Neural progenitor cell (in vitro differentiated cells): ENCODE measurements around the gene RNF103. TPM values are rescaled to one million over a fixed set of nuclear protein-coding genes. Genes with fewer than 3 reads are reported as not detected.

Source experiments
- DNase-seq: peaks from one replicate; pipeline ENCODE4 v3.0.0-alpha.2; 2016; ENCODE audit warnings: low spot score
- H2AFZ ChIP-seq: fragments of 200-600 bp; sonication (generic); replicated peaks from 2 replicates; pipeline ENCODE4 v1.6.1; 2016; ENCODE audit warnings: antibody characterized with exemption
- H3F3A ChIP-seq: fragments of 200-600 bp; sonication (generic); 2 replicates; pipeline ENCODE4 v1.6.1; 2016; ENCODE audit warnings: antibody characterized with exemption, low read depth
- H3K27ac ChIP-seq: fragments of 200-600 bp; sonication (generic); 2 replicates; pipeline ENCODE4 v1.5.1; 2016; ENCODE audit warnings: mild to moderate bottlenecking
- H3K27me3 ChIP-seq: fragments of 200-600 bp; sonication (generic); 2 replicates; pipeline ENCODE4 v1.6.1; 2016; ENCODE audit warnings: mild to moderate bottlenecking, moderate library complexity
- H3K36me3 ChIP-seq: fragments of 200-600 bp; sonication (generic); 2 replicates; pipeline ENCODE4 v1.5.1; 2016
- H3K4me1 ChIP-seq: fragments of 200-600 bp; sonication (generic); 2 replicates; pipeline ENCODE4 v1.6.1; 2016; ENCODE audit warnings: mixed run types
- H3K4me2 ChIP-seq: fragments of 200-600 bp; sonication (generic); 2 replicates; pipeline ENCODE4 v1.6.1; 2016
- H3K4me3 ChIP-seq: fragments of 200-600 bp; sonication (generic); 2 replicates; pipeline ENCODE4 v1.5.1; 2016
- H3K79me2 ChIP-seq: fragments of 200-600 bp; sonication (generic); 2 replicates; pipeline ENCODE4 v1.6.1; 2016; ENCODE audit warnings: low read depth
- H3K9ac ChIP-seq: fragments of 200-600 bp; sonication (generic); 2 replicates; pipeline ENCODE4 v1.6.1; 2016
- H3K9me3 ChIP-seq: fragments of 200-600 bp; sonication (generic); 2 replicates; pipeline ENCODE4 v1.5.1; 2016; ENCODE audit warnings: low read depth
- H4K20me1 ChIP-seq: fragments of 200-600 bp; sonication (generic); 2 replicates; pipeline ENCODE4 v1.6.1; 2016; ENCODE audit warnings: low read depth
- H3K27ac Mint-ChIP-seq: 3 replicates; pipeline ENCODE4 v1.8.0; 2021; ENCODE audit warnings: mixed read lengths
- H3K27me3 Mint-ChIP-seq: 2 replicates; pipeline ENCODE4 v1.8.0; 2022; ENCODE audit warnings: low read depth, mild to moderate bottlenecking, inconsistent platforms, moderate library complexity, mixed read lengths; ENCODE audit not compliant: insufficient read depth
- H3K36me3 Mint-ChIP-seq: 3 replicates; pipeline ENCODE4 v1.8.0; 2021; ENCODE audit warnings: mixed read lengths
- H3K4me1 Mint-ChIP-seq: 3 replicates; pipeline ENCODE4 v1.8.0; 2021; ENCODE audit warnings: mixed read lengths
- H3K4me3 Mint-ChIP-seq: 3 replicates; pipeline ENCODE4 v1.8.0; 2021; ENCODE audit warnings: mild to moderate bottlenecking, moderate library complexity, mixed read lengths
- H3K9me3 Mint-ChIP-seq: 3 replicates; pipeline ENCODE4 v1.8.0; 2020; ENCODE audit warnings: mixed read lengths
- EZH2 ChIP-seq: fragments of 200-600 bp; sonication (generic); IDR thresholded peaks from 2 replicates; pipeline ENCODE4 v1.6.1; 2017; ENCODE audit warnings: antibody characterized with exemption, mild to moderate bottlenecking, moderate library complexity
- EZH2phosphoT487 ChIP-seq: fragments of 200-600 bp; sonication (generic); IDR thresholded peaks from 2 replicates; pipeline ENCODE4 v1.6.1; 2017; ENCODE audit warnings: antibody characterized with exemption
- total RNA-seq: library from RNA; depleted of rRNA; stranded (reverse); fragments of >200 nt; gene quantifications from 2 replicates; pipeline ENCODE4 v1.2.3, GENCODE V29; 2015; ENCODE audit warnings: low replicate concordance
- TF ChIP-seq, protein P1 (sequence below): fragments of 200-600 bp; sonication (generic); IDR thresholded peaks from 2 replicates; pipeline ENCODE4 v1.5.1; 2017; ENCODE audit warnings: antibody characterized with exemption, mild to moderate bottlenecking

RNF103 gene
- total RNA-seq, 1 donor from 2014 or later, result 26.5 TPM

- H3K9ac ChIP-seq, result no peak overlapping the region
- DNase-seq, result no peak
- no peaks in the 10 kb centered on the region for H4K20me1 ChIP-seq
- H3K9me3 Mint-ChIP-seq, result peaks cover 15% of the 10 kb centered on the region
- no peak overlapping the region for H3K27ac Mint-ChIP-seq
- no peaks in the 10 kb centered on the region for H3K79me2 ChIP-seq
- no peaks in the 10 kb centered on the region for H3K36me3 Mint-ChIP-seq
- no peaks in the 10 kb centered on the region for H3F3A ChIP-seq
- no peaks in the 10 kb centered on the region for H3K4me1 Mint-ChIP-seq
- no peaks in the 10 kb centered on the region for H3K36me3 ChIP-seq
- no peak for TF ChIP-seq EZH2phosphoT487
- TF ChIP-seq, protein P1, sequence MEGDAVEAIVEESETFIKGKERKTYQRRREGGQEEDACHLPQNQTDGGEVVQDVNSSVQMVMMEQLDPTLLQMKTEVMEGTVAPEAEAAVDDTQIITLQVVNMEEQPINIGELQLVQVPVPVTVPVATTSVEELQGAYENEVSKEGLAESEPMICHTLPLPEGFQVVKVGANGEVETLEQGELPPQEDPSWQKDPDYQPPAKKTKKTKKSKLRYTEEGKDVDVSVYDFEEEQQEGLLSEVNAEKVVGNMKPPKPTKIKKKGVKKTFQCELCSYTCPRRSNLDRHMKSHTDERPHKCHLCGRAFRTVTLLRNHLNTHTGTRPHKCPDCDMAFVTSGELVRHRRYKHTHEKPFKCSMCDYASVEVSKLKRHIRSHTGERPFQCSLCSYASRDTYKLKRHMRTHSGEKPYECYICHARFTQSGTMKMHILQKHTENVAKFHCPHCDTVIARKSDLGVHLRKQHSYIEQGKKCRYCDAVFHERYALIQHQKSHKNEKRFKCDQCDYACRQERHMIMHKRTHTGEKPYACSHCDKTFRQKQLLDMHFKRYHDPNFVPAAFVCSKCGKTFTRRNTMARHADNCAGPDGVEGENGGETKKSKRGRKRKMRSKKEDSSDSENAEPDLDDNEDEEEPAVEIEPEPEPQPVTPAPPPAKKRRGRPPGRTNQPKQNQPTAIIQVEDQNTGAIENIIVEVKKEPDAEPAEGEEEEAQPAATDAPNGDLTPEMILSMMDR, result no peak
- no peak overlapping the region for H3K4me3 ChIP-seq
- H2AFZ ChIP-seq, result no peak overlapping the region
- no peaks in the 10 kb centered on the region for H3K4me1 ChIP-seq
- no peaks in the 10 kb centered on the region for H3K27me3 ChIP-seq
- peaks cover 6% of the 10 kb centered on the region for H3K9me3 ChIP-seq
- no peak overlapping the region for H3K27ac ChIP-seq
- H3K4me3 Mint-ChIP-seq, result no peak overlapping the region
- no peaks in the 10 kb centered on the region for H3K27me3 Mint-ChIP-seq
- H3K4me2 ChIP-seq, result no peak overlapping the region
Measured at GRCh38 chr2:86649119-86649947, 25.7 kb upstream of the RNF103 start.

DNA sequence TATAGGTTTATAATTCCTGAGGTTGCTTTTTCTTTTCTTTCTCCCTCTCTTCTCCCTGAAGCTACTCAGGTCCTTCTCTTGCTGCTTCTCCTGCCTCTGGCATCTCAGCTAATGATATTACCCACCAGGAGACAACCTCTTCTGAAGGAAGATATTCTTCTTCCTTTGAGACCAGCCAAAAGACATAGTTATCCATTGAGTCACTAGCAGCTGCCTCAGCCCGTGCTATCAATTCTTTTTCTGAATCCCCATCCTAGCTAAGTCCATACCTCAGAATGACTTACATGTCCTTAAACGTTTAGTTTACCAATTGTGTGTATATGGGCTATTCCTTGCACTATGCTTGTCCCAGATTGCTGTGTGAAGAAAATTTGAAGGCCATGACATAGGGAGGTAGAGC is 25.0 kb upstream of the RNF103 start:
- no peaks in the 10 kb centered on the region for H3K27me3 ChIP-seq
- no peaks in the 10 kb centered on the region for H3K36me3 ChIP-seq
- peaks cover 15% of the 10 kb centered on the region for H3K9me3 Mint-ChIP-seq
- TF ChIP-seq, protein P1, result no peak
- TF ChIP-seq EZH2, result no peak
- TF ChIP-seq EZH2phosphoT487, result no peak
- H3K4me3 ChIP-seq, result no peak overlapping the region
- no peak overlapping the region for H3K4me2 ChIP-seq
- H3K27ac Mint-ChIP-seq, result no peak overlapping the region
- no peaks in the 10 kb centered on the region for H3K36me3 Mint-ChIP-seq
- H3K27ac ChIP-seq, result no peak overlapping the region
- H3K9me3 ChIP-seq, result peaks cover 6% of the 10 kb centered on the region
- H3K4me1 ChIP-seq, result no peaks in the 10 kb centered on the region
- H3K4me1 Mint-ChIP-seq, result no peaks in the 10 kb centered on the region
- H2AFZ ChIP-seq, result no peak overlapping the region
- no peaks in the 10 kb centered on the region for H3F3A ChIP-seq
- H3K9ac ChIP-seq, result no peak overlapping the region
- H3K79me2 ChIP-seq, result no peaks in the 10 kb centered on the region
- no peaks in the 10 kb centered on the region for H4K20me1 ChIP-seq
- H3K4me3 Mint-ChIP-seq, result no peak overlapping the region
- H3K27me3 Mint-ChIP-seq, result no peaks in the 10 kb centered on the region
- no peak for DNase-seq

DNA sequence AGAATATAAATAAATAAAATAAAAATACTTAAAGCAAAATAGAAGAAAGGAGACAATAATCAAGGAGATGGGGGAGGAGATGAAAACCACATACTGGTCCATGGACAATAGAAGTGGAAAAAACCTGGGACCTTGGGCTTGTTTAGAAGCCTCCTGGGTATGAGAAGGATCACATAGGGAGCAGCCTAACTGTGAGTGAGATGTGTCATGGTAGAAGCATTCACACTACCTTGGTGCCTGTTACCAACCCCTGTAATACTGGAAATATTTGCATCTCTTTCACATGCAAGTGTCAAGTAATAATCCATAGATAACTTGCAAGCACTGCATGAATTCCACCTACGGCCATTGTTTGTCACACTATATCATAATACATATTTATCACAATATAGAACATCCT is 23.2 kb upstream of the RNF103 start:
- Histone ChIP-seq H3K27ac (no peak overlapping the region), H3K9me3 (peaks cover 6% of the 10 kb centered on the region), H2AFZ (no peak overlapping the region), H3K4me1 (no peaks in the 10 kb centered on the region), H3K36me3 (no peaks in the 10 kb centered on the region), H3K79me2 (no peaks in the 10 kb centered on the region), H3K27me3 (no peaks in the 10 kb centered on the region), H3K4me2 (no peak overlapping the region), H3K9ac (no peak overlapping the region), H4K20me1 (no peaks in the 10 kb centered on the region), H3K4me3 (no peak overlapping the region), H3F3A (no peaks in the 10 kb centered on the region)
- no peaks in the 10 kb centered on the region for H3K27me3 Mint-ChIP-seq
- DNase-seq, result no peak
- H3K4me3 Mint-ChIP-seq, result no peak overlapping the region
- no peak for TF ChIP-seq EZH2
- TF ChIP-seq EZH2phosphoT487, result no peak
- no peaks in the 10 kb centered on the region for H3K36me3 Mint-ChIP-seq
- H3K9me3 Mint-ChIP-seq, result peaks cover 15% of the 10 kb centered on the region
- H3K4me1 Mint-ChIP-seq, result no peaks in the 10 kb centered on the region
- no peak overlapping the region for H3K27ac Mint-ChIP-seq

DNA sequence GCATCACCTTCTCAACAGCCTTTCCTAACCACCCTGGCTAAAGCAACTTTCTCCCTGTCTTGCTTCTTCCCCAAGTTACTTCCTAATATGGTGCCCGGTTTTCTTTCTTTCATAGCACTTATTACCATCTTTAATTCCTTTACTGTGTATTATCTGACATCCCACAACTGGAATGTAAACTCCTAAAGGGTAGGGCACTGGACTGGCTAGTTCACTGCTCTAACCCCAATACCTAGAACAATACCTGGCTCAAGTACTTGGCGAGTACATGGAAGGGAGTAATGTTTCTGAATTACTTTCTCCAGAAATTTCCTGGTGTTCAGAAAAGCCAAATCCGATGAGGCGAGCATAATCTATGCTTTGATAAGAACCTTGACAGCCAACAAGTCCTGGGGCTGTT is 22.7 kb upstream of the RNF103 start:
- H3K9ac ChIP-seq, result no peak overlapping the region
- no peak overlapping the region for H3K4me3 ChIP-seq
- H3K4me2 ChIP-seq, result no peak overlapping the region
- H3K36me3 ChIP-seq, result no peaks in the 10 kb centered on the region
- TF ChIP-seq EZH2 (no peak), EZH2phosphoT487 (no peak)
- TF ChIP-seq, protein P1, result no peak
- H3K27me3 Mint-ChIP-seq, result no peaks in the 10 kb centered on the region
- H3K36me3 Mint-ChIP-seq, result no peaks in the 10 kb centered on the region
- no peak overlapping the region for H2AFZ ChIP-seq
- H3K4me1 Mint-ChIP-seq, result no peaks in the 10 kb centered on the region
- H3K4me1 ChIP-seq, result no peaks in the 10 kb centered on the region
- H3K27ac Mint-ChIP-seq, result no peak overlapping the region
- H3K27ac ChIP-seq, result no peak overlapping the region
- no peaks in the 10 kb centered on the region for H3F3A ChIP-seq
- peaks cover 6% of the 10 kb centered on the region for H3K9me3 ChIP-seq
- peaks cover 15% of the 10 kb centered on the region for H3K9me3 Mint-ChIP-seq
- no peaks in the 10 kb centered on the region for H4K20me1 ChIP-seq
- no peak for DNase-seq
- no peaks in the 10 kb centered on the region for H3K79me2 ChIP-seq
- H3K4me3 Mint-ChIP-seq, result no peak overlapping the region
- H3K27me3 ChIP-seq, result no peaks in the 10 kb centered on the region
